Endothelial cell of hepatic sinusoid (primary cell): ENCODE measurements around the gene SMARCD1.

Experiments
- in situ Hi-C: cut with HindIII; loops from 2 replicates; pipeline ENCODE4 v1.10.0; 2017; ENCODE audit warnings: low sequenced_read_pairs

The SMARCD1 gene

GRCh38 chr12:50120953-50121352 lies 35.8 kb downstream of the SMARCD1 start:
- in situ Hi-C loops: no loop called here

DNA sequence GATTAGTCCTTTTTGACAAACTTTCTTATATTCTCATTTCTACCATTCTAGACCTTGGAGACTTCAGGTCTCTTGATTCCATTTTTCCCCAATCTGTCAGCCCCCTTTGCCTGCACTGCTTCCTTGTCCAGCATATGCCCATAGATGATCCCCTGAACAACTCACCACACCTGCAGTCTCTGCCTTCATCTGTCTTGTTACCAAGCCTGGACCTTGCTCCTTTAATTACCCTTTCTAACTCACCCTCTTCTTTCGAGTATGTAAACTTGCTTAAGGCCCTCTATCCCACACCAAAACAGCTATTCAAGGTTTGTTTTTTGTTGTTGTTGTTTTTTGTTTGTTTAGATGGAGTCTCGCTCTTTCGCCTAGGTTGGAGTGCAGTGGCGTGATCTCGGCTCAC lies 36.5 kb downstream of the SMARCD1 start:
- in situ Hi-C loops: no loop called here

DNA sequence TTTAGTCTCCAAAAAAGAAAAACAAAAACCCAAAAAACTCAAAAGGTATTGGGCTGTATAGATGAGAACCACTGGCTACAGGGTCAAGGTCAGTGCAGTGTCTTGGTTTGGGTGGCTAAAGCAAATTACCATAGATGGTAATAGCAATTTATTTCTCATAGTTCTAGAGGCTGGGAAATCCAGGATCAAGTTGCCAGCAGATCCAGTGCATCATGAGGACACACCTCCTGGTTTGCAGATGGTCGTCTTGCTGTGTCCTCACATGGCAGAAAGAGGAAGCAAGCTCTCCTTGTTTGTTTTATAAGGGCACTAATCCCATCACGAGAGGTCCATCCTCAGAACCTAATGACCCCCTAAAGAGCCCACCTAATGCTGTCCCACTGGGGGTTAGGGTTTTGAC lies 38.1 kb downstream of the SMARCD1 start:
- in situ Hi-C loops: no loop called here

DNA sequence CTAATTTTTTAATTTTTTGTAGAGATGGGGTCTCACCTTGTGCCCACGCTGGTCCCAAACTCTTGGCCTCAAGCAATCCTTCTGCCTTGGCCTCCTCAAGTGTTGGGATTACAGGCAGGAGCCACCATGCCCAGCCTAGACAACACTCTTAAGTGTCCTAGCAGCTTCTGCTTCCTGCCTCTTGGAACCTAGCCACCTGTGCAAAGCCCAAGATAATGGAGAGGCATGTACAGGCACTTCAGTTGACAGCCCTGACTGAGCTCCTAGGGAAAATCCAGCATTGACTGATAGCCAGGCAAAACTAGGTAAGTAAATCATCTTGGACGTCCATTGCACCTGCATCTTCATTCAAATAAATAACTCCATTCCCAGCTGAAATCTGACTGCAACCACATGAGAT lies 42.4 kb downstream of the SMARCD1 start:
- in situ Hi-C loops: no loop called here

DNA sequence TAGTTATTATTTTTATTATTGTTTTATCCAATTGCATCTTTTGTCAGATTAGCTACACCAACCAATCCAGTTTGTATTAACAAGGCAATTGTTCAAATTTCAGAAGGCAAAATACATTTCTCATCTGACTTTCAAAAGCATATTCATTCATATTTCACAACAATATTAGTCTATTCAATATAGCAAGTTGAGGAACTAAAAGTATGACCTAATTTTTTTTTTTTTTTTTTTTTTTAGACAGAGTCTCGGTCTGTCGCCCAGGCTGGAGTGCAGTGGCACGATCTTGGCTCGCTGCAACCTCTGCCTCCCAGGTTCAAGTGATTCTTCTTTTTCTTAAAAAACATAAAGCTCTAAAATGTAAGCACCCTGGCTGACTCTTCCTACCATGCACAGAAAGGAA lies 44.1 kb downstream of the SMARCD1 start:
- in situ Hi-C loops: no loop called here

GRCh38 chr12:50132505-50133135 lies 47.5 kb downstream of the SMARCD1 start:
- in situ Hi-C loops: no loop called here

DNA sequence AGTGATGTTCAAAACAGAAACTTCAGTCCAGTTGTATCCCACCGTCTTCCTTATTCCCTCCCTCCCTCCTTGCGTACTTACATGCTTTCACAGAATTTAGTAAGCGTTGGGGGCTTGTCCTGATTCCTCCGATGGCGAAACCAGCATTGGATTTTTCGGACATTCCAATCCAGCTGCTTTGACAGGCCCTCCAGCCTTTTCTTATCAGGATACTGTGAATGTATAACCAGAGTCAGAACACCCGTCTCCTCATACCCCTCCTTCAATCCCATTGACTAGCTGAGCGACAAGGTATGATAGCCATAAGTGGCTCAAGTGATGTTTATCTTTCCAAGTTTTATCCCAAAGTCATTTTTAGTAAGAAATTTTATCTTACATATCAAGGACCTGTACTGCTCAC lies 57.9 kb downstream of the SMARCD1 start:
- in situ Hi-C loops: no loop called here

- in situ Hi-C loops: loop anchor here (5.0 kb wide), 1 partner anchor 52 kb away; no protein-coding TSS in a partner anchor
These were observed 60.3 kb downstream of the SMARCD1 start for GRCh38 chr12:50145439-50145838.

DNA sequence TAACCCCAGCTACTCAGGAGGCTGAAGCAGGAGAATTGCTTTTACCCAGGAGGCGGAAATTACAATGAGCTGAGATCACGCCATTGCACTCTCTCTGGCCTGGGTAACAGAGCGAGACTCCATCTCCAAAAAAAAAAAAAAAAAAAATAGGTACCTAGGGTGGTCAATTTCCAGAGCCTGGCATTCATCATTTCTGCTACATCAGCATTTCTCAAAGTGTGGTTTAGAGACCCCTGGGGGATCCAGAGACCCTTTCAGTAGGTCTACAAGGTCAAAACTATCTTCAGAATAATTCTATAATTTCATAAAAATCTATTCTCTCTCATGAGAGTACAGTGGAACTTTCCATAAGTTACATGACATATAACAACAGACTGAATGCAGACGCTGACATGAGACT lies 62.1 kb downstream of the SMARCD1 start:
- in situ Hi-C loops: loop anchor here (5.0 kb wide), 1 partner anchor 50 kb away; no protein-coding TSS in a partner anchor

GRCh38 chr12:50148011-50148410 lies 62.9 kb downstream of the SMARCD1 start:
- in situ Hi-C loops: loop anchor here (5.0 kb wide), 1 partner anchor 49 kb away; no protein-coding TSS in a partner anchor

DNA sequence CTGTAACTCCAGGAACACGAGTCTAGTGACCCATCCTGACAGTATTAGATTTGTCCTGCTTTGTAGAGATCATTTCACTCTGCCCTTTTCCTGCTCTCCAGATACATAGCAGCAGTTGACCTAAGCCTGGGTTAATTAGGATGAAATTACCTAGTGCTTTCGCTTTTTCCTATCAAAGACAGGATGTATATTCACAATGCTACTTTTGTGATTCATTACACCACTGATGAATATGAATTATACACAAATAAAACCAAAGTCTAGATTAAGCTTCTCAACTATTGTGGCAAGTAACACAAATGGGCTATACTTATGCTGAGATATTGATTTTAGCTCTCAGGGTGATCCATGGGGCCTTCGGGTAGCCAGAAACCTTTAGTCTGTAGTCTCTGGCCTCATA lies 64.2 kb downstream of the SMARCD1 start:
- in situ Hi-C loops: loop anchor here (5.0 kb wide), 1 partner anchor 48 kb away; no protein-coding TSS in a partner anchor
